ENCODE data around the gene TIMM17B.
"Not testable (repeated sequence)": the region's sequence is repeated elsewhere in the genome, so short reads cannot be mapped to it uniquely, and the experiment has no call there.

The TIMM17B gene

GRCh38 chrX:48893556-48894348 is 3.8 kb downstream of the TIMM17B start:
- no peak for DNase-seq

- no peak for DNase-seq
Observed at GRCh38 chrX:48892896-48893295, 4.7 kb downstream of the TIMM17B start.

- peak; percentile 85 for DNase-seq
Observed at GRCh38 chrX:48891402-48892288, 5.9 kb downstream of the TIMM17B start.

- no peak for DNase-seq
Observed at GRCh38 chrX:48890934-48891401, 6.6 kb downstream of the TIMM17B start.

GRCh38 chrX:48890296-48890925 is 7.2 kb downstream of the TIMM17B start:
- DNase-seq = no peak

GRCh38 chrX:48886586-48886985 is 11.0 kb downstream of the TIMM17B start:
- DNase-seq = not testable (repeated sequence)

- DNase-seq = no peak
Observed at GRCh38 chrX:48883729-48884128, 13.8 kb downstream of the TIMM17B start.

GRCh38 chrX:48876944-48877343 is 20.6 kb downstream of the TIMM17B start:
- not testable (repeated sequence) for DNase-seq

GRCh38 chrX:48872017-48872416 is 25.6 kb downstream of the TIMM17B start:
- DNase-seq = not testable (repeated sequence)

GRCh38 chrX:48864210-48864609 is 33.4 kb downstream of the TIMM17B start:
- DNase-seq = no peak

GRCh38 chrX:48854898-48855297 is 42.7 kb downstream of the TIMM17B start:
- DNase-seq = peak; percentile 30

- DNase-seq = not testable (repeated sequence)
Observed at GRCh38 chrX:48854121-48854804, 43.3 kb downstream of the TIMM17B start.

- DNase-seq = not testable (repeated sequence)
Observed at GRCh38 chrX:48853494-48853893, 44.1 kb downstream of the TIMM17B start.

GRCh38 chrX:48852857-48853256 is 44.7 kb downstream of the TIMM17B start:
- no peak for DNase-seq

- peak; percentile 16 for DNase-seq
Observed at GRCh38 chrX:48848847-48849246, 48.7 kb downstream of the TIMM17B start.

All from CD4-positive, alpha-beta T cell treated with Interleukin-17A for 1 hour (primary cell).